Aorta (tissue), 5 donors: Measurements from ENCODE around the gene TMEM181. TPM values are rescaled to one million over a fixed set of nuclear protein-coding genes. Genes with fewer than 3 reads are reported as not detected.

ENCODE experiments used
- ATAC-seq: fragments of 200-7000 bp; cut with Tn5 transposase; one replicate; pipeline ENCODE4 v1.9.1; 2022; ENCODE audit warnings: moderate library complexity; ENCODE audit not compliant: low FRiP score
- DNase-seq, 2 donors: peaks; one replicate each; pipeline ENCODE4 v3.0.0-alpha.2; 2020
- H3K27ac ChIP-seq, 2 donors: one replicate each; pipeline ENCODE4 v1.5.1; 2013; ENCODE audit warnings: low read length in 2 of 2, mild to moderate bottlenecking in 2 of 2, moderate library complexity in 2 of 2, control low read depth in 1 of 2, inconsistent platforms in 1 of 2, low read depth in 1 of 2
- H3K27me3 ChIP-seq, 2 donors: one replicate each; pipeline ENCODE4 v1.6.1; 2013; ENCODE audit warnings: control low read depth in 1 of 2, low read length in 1 of 2, mild to moderate bottlenecking in 1 of 2, moderate library complexity in 1 of 2; ENCODE audit not compliant: insufficient read depth in 2 of 2, control insufficient read depth in 1 of 2
- H3K36me3 ChIP-seq, 2 donors: one replicate each; pipeline ENCODE4 v1.6.1; 2013; ENCODE audit warnings: control low read depth in 1 of 2, low read length in 1 of 2, mild to moderate bottlenecking in 1 of 2; ENCODE audit not compliant: insufficient read depth in 2 of 2, control insufficient read depth in 1 of 2
- H3K4me1 ChIP-seq, 2 donors: one replicate each; pipeline ENCODE4 v1.6.1; 2013; ENCODE audit warnings: low read length in 2 of 2, control low read depth in 1 of 2, mild to moderate bottlenecking in 1 of 2, moderate library complexity in 1 of 2; ENCODE audit not compliant: insufficient read depth in 2 of 2, control insufficient read depth in 1 of 2
- H3K4me3 ChIP-seq, 2 donors: one replicate each; pipeline ENCODE4 v1.5.1; 2013; ENCODE audit warnings: low read length in 2 of 2, control low read depth in 1 of 2, mild to moderate bottlenecking in 1 of 2
- H3K9me3 ChIP-seq: one replicate; pipeline ENCODE4 v1.6.1; 2013; ENCODE audit warnings: mild to moderate bottlenecking, low read length; ENCODE audit not compliant: control insufficient read depth
- WGBS, 2 donors: extraction: QIAGEN DNeasy Blood & Tissue Kit; methylation state at CpG; one replicate each; pipeline ENCODE4 v1.1.7; 2013; 5-methylcytosine and 5-hydroxymethylcytosine counted together
- intact Hi-C, 2 donors: fragments of 100-400 bp; cut with DNase I; formaldehyde crosslinking; loops; one replicate each; pipeline versions ENCODE4 v1.14.2 to v1.15.0; 2022
- microRNA-seq, 2 donors: library from miRNA; unstranded; fragments of <30 nt; microRNA quantifications; one replicate each; pipeline ENCODE4 v1.2.0, GENCODE V29; 2020
- polyA plus RNA-seq, 2 donors: library from polyadenylated mRNA; stranded (reverse); fragments of 200-250 nt; gene quantifications; one replicate each; pipeline ENCODE4 v1.2.3, GENCODE V29; 2013
- total RNA-seq, 2 donors: library from RNA; stranded (reverse); fragmentation: NEBNext Ultra II Directional; extraction: Animal tissue kit (Norgen Biotek cat#: 25700); gene quantifications; one replicate each; pipeline ENCODE4 v1.2.1, GENCODE V29; 2021
- donor health status: healthy with polysubstance abuse.
- donor health status: Bipolar disorder and iron deficiency.
- donor health status: DM: no; HTN: no; CAD: no.
- donor health status: DM: no; HTN: no; CAD: no.
- donor health status: DM: yes; HTN: yes; CAD: no.

Gene TMEM181
- total and polyA plus RNA-seq, 4 donors: 7.4 to 25.9 (median 17.9) TPM

DNA sequence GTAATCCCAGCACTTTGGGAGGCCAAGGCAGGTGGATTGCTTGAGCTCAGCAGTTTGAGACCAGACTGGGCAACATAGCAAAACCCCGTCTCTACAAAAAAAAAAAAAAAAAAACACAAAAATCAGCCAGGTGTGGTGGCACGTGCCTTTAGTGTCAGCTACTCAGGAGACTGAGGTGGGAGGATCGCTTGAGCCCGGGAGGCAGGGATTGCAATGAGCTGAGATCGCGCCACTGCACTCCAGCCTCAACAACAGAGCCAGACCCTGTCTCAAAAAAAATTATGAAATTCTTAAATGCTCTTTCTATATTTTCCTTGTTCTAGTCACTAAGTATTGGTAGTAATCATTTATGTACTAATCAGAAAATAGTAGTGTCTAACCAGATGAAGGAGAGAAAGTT lies 120.6 kb downstream of the TMEM181 start:
- WGBS, 2 donors: 90 to 94% methylated on average over 6 of the region's 6 CpGs
- H3K27ac ChIP-seq: no peak overlapping the region
- H3K36me3 ChIP-seq: no peaks in the 10 kb centered on the region
- no peaks in the 10 kb centered on the region for H3K27me3 ChIP-seq
- H3K4me1 ChIP-seq: no peaks in the 10 kb centered on the region
- no peak for DNase-seq
- no peaks in the 10 kb centered on the region for H3K9me3 ChIP-seq
- no peak for ATAC-seq
- intact Hi-C loops: loop anchor here in 1 of 2 donors (10.0 kb wide), 1 partner anchor 76 kb away; no protein-coding TSS in a partner anchor
- H3K4me3 ChIP-seq: no peak overlapping the region

- Histone ChIP-seq H3K4me1 (no peaks in the 10 kb centered on the region), H3K4me3 (no peak overlapping the region), H3K27ac (no peak overlapping the region), H3K9me3 (no peaks in the 10 kb centered on the region), H3K27me3 (no peaks in the 10 kb centered on the region), H3K36me3 (no peaks in the 10 kb centered on the region)
- no peak for DNase-seq
- intact Hi-C loops: loop anchor here in 1 of 2 donors (10.0 kb wide), 1 partner anchor 80 kb away; no protein-coding TSS in a partner anchor
- WGBS, 2 donors: 97% methylated on average over 5 of the region's 5 CpGs
- ATAC-seq: no peak
Observed at GRCh38 chr6:158684311-158684710, 124.4 kb downstream of the TMEM181 start.

GRCh38 chr6:158684745-158685324 lies 124.9 kb downstream of the TMEM181 start:
- H3K4me1 ChIP-seq: no peaks in the 10 kb centered on the region
- no peaks in the 10 kb centered on the region for H3K36me3 ChIP-seq
- H3K27ac ChIP-seq: no peak overlapping the region
- ATAC-seq: no peak
- H3K9me3 ChIP-seq: no peaks in the 10 kb centered on the region
- intact Hi-C loops: loop anchor here in 1 of 2 donors (10.0 kb wide), 1 partner anchor 80 kb away; no protein-coding TSS in a partner anchor
- no peak overlapping the region for H3K4me3 ChIP-seq
- no peak for DNase-seq
- no peaks in the 10 kb centered on the region for H3K27me3 ChIP-seq
- WGBS, 2 donors: 43 to 53% methylated on average over 5 of the region's 5 CpGs

Small RNA genes within 50 kb of the gene (microRNA-seq; reads per million reads assigned to microRNA genes)
- 0 reads per million in 2 donors for gene MIR7161

Other genes with a start within 250 kb of the TMEM181 start
- 10 to 100 TPM; 63.4 to 86.1 TPM for gene TULP4, start 247.6 kb upstream of the TMEM181 start, total RNA-seq
- 10 to 100 TPM in 1 of 2 donors, 1 to 10 TPM in 1; 2.4 to 16.7 TPM for gene TULP4, start 247.6 kb upstream of the TMEM181 start, polyA plus RNA-seq
- gene DYNLT1, start 84.7 kb downstream of the TMEM181 start, total RNA-seq: 10 to 100 TPM; 78.6 to 87.6 TPM
- 100 to 1,000 TPM in 1 of 2 donors, 10 to 100 TPM in 1; 92.9 to 211 TPM for gene DYNLT1, start 84.7 kb downstream of the TMEM181 start, polyA plus RNA-seq
- gene SYTL3, start 90.0 kb downstream of the TMEM181 start, total RNA-seq: 1 to 10 TPM; 3.9 to 4.7 TPM
- 1 to 10 TPM in 1 of 2 donors, under 1 TPM in 1; 0.64 to 1.0 TPM for gene SYTL3, start 90.0 kb downstream of the TMEM181 start, polyA plus RNA-seq